Measurements from ENCODE around the gene TRIM24. TPM values are rescaled to one million over a fixed set of nuclear protein-coding genes. Genes with fewer than 3 reads are reported as not detected.
A peak's percentile ranks its signal among the peaks of the same experiment; 100 is the strongest.

TRIM24 gene
- total and polyA plus RNA-seq, 2 of the 13 experiments (the other 11 are each of a cell fraction or from before 2014, with no cell fraction given): 100 to 106 TPM

- TF ChIP-seq, protein P1, sequence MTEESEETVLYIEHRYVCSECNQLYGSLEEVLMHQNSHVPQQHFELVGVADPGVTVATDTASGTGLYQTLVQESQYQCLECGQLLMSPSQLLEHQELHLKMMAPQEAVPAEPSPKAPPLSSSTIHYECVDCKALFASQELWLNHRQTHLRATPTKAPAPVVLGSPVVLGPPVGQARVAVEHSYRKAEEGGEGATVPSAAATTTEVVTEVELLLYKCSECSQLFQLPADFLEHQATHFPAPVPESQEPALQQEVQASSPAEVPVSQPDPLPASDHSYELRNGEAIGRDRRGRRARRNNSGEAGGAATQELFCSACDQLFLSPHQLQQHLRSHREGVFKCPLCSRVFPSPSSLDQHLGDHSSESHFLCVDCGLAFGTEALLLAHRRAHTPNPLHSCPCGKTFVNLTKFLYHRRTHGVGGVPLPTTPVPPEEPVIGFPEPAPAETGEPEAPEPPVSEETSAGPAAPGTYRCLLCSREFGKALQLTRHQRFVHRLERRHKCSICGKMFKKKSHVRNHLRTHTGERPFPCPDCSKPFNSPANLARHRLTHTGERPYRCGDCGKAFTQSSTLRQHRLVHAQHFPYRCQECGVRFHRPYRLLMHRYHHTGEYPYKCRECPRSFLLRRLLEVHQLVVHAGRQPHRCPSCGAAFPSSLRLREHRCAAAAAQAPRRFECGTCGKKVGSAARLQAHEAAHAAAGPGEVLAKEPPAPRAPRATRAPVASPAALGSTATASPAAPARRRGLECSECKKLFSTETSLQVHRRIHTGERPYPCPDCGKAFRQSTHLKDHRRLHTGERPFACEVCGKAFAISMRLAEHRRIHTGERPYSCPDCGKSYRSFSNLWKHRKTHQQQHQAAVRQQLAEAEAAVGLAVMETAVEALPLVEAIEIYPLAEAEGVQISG (CRISPR knock-in tag; IDR thresholded peaks at IDR 0.05): 0 out of 2 replicates have a peak, but pooled peaks have one; percentile 8
- no peak for TF ChIP-seq ATF7 (IDR thresholded peaks at IDR 0.05)
- TF ChIP-seq ATF7 (CRISPR knock-in tag; IDR thresholded peaks at IDR 0.05): no peak
- TF ChIP-seq, protein P2, sequence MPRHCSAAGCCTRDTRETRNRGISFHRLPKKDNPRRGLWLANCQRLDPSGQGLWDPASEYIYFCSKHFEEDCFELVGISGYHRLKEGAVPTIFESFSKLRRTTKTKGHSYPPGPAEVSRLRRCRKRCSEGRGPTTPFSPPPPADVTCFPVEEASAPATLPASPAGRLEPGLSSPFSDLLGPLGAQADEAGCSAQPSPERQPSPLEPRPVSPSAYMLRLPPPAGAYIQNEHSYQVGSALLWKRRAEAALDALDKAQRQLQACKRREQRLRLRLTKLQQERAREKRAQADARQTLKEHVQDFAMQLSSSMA (CRISPR knock-in tag; IDR thresholded peaks at IDR 0.05): peak; percentile 55; the same call in 1 of the 2 replicates
- TF ChIP-seq MIER3 (CRISPR knock-in tag; IDR thresholded peaks at IDR 0.05; ENCODE audit: borderline replicate concordance): no peak; the same call in 1 of the 2 replicates
- 0 out of 2 replicates have a peak, but pooled peaks have one; percentile 42 for TF ChIP-seq HDAC6 (IDR thresholded peaks at IDR 0.05; ENCODE audit: low read depth, low read length)
- no peak for TF ChIP-seq ZNF138 (CRISPR knock-in tag; IDR thresholded peaks at IDR 0.05; ENCODE audit: low read depth)
- no peak for TF ChIP-seq PTBP1 (IDR thresholded peaks at IDR 0.05; ENCODE audit: low read depth, low read length, poor library complexity, severe bottlenecking)
- TF ChIP-seq ZFP1 (CRISPR knock-in tag; IDR thresholded peaks at IDR 0.05): no peak
- TF ChIP-seq ZNF331 (CRISPR knock-in tag; IDR thresholded peaks at IDR 0.05): peak; percentile 70; the same call in 1 of the 2 replicates
- TF ChIP-seq ZNF761 (CRISPR knock-in tag; conservative IDR thresholded peaks at IDR 0.05): 0 out of 2 replicates have a peak, but pooled peaks have one; percentile 43
- TF ChIP-seq ZNF431 (CRISPR knock-in tag; IDR thresholded peaks at IDR 0.05; ENCODE audit: borderline replicate concordance, low read depth): 0 out of 2 replicates have a peak, but pooled peaks have one; percentile 67
- TF ChIP-seq NR2F2 (IDR thresholded peaks at IDR 0.05; ENCODE audit: borderline replicate concordance, low read depth): no peak
- no peak for TF ChIP-seq PAWR (CRISPR knock-in tag; IDR thresholded peaks at IDR 0.05; ENCODE audit: borderline replicate concordance)
- TF ChIP-seq, protein P3, sequence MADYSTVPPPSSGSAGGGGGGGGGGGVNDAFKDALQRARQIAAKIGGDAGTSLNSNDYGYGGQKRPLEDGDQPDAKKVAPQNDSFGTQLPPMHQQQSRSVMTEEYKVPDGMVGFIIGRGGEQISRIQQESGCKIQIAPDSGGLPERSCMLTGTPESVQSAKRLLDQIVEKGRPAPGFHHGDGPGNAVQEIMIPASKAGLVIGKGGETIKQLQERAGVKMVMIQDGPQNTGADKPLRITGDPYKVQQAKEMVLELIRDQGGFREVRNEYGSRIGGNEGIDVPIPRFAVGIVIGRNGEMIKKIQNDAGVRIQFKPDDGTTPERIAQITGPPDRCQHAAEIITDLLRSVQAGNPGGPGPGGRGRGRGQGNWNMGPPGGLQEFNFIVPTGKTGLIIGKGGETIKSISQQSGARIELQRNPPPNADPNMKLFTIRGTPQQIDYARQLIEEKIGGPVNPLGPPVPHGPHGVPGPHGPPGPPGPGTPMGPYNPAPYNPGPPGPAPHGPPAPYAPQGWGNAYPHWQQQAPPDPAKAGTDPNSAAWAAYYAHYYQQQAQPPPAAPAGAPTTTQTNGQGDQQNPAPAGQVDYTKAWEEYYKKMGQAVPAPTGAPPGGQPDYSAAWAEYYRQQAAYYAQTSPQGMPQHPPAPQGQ (CRISPR knock-in tag; IDR thresholded peaks at IDR 0.05; ENCODE audit: borderline replicate concordance): no peak
- TF ChIP-seq ZNF556 (CRISPR knock-in tag; IDR thresholded peaks at IDR 0.05; ENCODE audit: borderline replicate concordance): peak; percentile 75; the same call in 1 of the 2 replicates
- no peak for TF ChIP-seq ZNF251 (CRISPR knock-in tag; IDR thresholded peaks at IDR 0.05)
- TF ChIP-seq ZHX1 (CRISPR knock-in tag; IDR thresholded peaks at IDR 0.05; ENCODE audit: low read depth): peak; percentile 37; the same call in 1 of the 2 replicates
- no peak for TF ChIP-seq ZNF547 (CRISPR knock-in tag; IDR thresholded peaks at IDR 0.05)
- no peak; the same call in 1 of the 2 replicates for TF ChIP-seq ZNF333 (CRISPR knock-in tag; IDR thresholded peaks at IDR 0.05; ENCODE audit: borderline replicate concordance)
- TF ChIP-seq KDM5B (CRISPR knock-in tag; IDR thresholded peaks at IDR 0.05; ENCODE audit: borderline replicate concordance): no peak; the same call in 1 of the 2 replicates
Observed at GRCh38 chr7:138460176-138460648, at the start of gene TRIM24 (continued).
